ENCODE results near the gene FOXP1.
"Not testable (repeated sequence)": the region's sequence is repeated elsewhere in the genome, so short reads cannot be mapped to it uniquely, and the experiment has no call there.

Gene FOXP1

DNA sequence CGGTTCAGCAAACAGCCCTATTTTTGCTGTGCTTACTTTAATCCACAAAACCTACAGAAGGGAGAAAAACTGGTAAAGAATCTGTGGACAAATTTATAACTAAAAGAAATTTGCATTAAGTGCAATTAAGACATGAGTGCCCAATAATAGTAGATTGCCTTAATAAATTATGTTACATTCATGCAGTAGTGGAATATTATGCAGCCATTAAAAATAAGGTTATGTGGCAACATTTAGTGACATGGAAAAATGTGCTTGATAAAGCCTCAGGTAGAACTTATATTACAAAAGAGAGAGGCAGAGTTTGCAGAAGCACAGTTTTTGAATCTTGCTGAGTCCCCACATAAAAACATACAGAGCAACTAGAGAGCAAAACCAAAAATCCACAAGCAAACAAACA, 253.0 kb downstream of the FOXP1 start:
- DNase-seq (ENCODE audit: low read depth in 2 of 2), result no peak

DNA sequence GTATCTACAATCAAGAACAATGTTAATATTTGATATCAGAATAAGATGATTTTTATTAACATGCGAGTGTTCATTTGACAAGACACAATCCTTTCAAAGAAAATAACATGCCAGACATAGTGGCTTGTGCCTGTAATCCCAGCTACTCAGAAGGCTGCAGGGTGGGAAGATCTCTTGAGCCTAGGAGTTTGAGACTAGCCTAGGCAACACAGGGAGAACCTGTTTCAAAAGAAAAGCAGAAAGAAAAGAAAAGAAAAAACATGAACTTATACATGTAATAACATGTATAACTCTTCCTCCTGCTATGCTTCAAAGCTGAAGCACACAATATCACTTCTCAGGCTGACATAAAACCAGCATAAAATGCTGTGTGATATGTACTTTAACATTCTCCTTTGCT, 253.7 kb downstream of the FOXP1 start:
- no peak for DNase-seq (ENCODE audit: low read depth in 2 of 2)

GRCh38 chr3:71328926-71329325, 254.6 kb downstream of the FOXP1 start:
- DNase-seq (ENCODE audit: low read depth in 2 of 2), result no peak

DNA sequence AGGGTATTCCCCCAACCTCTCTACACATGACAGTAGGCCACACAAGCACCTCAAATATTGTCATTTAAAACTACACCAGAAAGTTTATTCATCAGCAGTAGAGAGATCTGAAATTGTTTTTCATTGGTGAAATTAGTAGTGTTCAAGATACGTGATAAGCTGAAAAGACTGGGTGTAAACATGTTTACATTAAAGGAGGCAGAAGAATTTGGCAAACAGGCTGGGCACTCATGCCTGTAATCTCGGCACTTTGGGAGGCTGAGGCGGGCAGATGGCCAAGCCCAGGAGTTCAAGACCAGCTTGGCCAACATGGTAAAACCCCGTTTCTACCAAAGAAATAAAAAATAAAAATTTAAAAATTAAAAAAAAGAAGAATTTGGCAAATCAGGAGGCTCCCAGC, 255.6 kb downstream of the FOXP1 start:
- DNase-seq (ENCODE audit: low read depth in 2 of 2), result no peak

GRCh38 chr3:71325715-71326114, 257.8 kb downstream of the FOXP1 start:
- no peak for DNase-seq (ENCODE audit: low read depth in 2 of 2)

DNA sequence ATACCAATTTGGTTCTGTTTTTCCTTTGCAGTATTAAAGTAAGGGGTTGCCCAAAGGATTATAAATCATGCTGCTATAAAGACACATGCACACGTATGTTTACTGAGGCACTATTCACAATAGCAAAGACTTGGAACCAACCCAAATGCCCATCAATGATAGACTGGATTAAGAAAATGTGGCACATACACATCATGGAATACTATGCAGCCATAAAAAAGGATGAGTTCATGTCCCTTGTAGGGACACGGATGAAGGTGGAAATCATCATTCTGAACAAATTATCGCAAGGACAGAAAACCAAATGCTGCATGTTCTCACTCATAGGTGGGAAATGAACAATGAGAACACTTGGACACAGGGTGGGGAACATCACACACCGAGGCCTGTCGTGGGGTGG, 259.3 kb downstream of the FOXP1 start:
- not testable (repeated sequence) for DNase-seq (ENCODE audit: low read depth in 2 of 2)

GRCh38 chr3:71323558-71323957, 260.0 kb downstream of the FOXP1 start:
- DNase-seq (ENCODE audit: low read depth in 2 of 2), result no peak

- DNase-seq (ENCODE audit: low read depth in 2 of 2), result no peak
Measured at GRCh38 chr3:71322154-71322553, 261.4 kb downstream of the FOXP1 start.

DNA sequence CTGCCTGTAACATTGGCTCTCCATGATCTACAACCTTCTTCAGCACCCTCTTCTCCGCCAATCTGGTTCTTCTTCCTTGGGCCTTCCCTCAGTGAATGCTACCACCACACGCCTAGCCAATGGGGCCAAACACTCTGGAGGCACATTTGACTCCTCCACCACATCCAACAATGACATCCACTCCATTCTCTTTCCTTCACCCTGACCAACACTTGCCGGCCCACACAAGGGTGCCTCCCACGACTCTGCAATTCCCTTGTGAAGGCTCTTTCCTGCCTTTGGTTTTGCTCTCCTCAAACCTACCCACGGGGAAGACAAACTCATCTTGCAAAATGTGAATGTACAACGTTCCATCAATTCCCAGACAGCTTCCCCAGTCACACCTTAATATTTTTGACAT, 263.8 kb downstream of the FOXP1 start:
- no peak for DNase-seq (ENCODE audit: low read depth in 2 of 2)

GRCh38 chr3:71318458-71318827, 265.1 kb downstream of the FOXP1 start:
- DNase-seq (ENCODE audit: low read depth in 2 of 2), result no peak

GRCh38 chr3:71317749-71318457, 265.6 kb downstream of the FOXP1 start:
- DNase-seq (ENCODE audit: low read depth in 2 of 2), result no peak

- no peak for DNase-seq (ENCODE audit: low read depth in 2 of 2)
Measured at GRCh38 chr3:71317140-71317539, 266.4 kb downstream of the FOXP1 start.

DNA sequence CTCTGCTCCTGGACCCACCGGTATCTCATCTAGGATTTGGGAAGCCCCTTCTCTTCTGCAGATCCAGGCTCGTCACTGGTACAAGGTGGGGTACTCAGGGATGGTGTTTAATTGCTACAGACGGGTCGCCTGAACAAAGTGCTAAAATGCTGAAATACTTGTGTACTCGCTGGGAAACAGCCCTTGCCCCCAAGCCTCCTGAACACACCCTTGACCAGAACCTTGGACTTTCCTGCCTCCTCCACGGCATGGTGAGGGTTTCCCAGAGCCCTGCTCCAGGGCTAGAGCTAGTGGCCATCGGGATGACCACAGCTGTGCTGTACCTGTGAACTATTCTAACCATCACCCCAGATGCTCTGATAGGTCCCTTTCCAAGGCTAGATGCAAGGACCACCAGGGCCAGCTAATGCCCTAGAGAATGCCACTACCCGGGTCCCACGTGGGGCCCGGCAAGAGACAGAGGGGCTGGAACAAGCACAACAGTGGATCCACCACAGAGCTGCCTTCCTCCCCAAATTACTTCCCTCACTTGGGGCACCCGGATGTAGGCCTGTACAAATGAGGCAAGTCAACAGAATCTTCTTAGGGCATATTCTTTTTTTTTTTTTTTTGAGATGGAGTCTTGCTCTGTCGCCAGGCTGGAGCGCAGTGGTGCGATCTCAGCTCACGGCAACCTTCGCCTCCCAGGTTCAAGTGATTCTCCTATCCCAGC, 267.3 kb downstream of the FOXP1 start:
- DNase-seq (ENCODE audit: low read depth in 2 of 2), result no peak

DNA sequence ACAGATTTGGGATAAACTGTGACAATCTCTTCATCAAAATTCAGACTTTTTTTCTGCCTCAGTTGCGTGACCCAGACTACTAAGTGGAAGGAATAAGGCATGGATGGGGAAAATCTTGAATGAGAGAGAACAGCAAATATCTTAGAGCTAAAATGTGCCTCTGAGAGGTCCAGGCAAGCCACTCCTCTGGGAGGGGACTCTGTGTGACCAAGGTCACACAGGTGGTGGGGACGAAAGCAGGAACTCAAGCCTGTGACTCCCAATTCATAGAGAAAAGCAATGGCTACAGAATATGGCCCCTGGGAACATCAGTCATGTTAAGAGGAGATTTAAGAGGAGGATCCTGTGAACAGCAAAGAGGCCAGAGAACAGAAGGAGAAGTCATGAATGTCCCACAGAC, 268.1 kb downstream of the FOXP1 start:
- DNase-seq (ENCODE audit: low read depth in 2 of 2), result no peak

GRCh38 chr3:71313844-71314243, 269.7 kb downstream of the FOXP1 start:
- no peak for DNase-seq (ENCODE audit: low read depth in 2 of 2)

DNA sequence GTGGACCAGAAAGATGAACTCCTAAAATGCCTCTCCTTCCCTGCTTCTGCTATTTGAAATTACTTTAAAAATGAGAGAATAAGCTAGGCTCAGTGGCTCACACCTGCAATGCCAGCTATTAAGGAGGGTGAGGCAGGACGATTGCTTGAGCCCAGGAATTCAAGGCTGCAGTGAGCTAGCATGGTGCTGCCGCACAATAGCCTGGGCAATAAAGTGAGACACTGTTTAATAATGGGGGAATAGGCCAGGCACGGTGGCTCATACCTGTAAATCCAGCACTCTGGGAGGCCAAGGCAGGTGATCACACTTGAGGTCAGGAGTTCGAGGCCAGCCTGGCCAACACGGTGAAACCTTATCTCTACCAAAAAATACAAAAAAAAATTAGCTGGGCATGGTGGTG, 271.1 kb downstream of the FOXP1 start:
- DNase-seq (ENCODE audit: low read depth in 2 of 2), result no peak

DNA sequence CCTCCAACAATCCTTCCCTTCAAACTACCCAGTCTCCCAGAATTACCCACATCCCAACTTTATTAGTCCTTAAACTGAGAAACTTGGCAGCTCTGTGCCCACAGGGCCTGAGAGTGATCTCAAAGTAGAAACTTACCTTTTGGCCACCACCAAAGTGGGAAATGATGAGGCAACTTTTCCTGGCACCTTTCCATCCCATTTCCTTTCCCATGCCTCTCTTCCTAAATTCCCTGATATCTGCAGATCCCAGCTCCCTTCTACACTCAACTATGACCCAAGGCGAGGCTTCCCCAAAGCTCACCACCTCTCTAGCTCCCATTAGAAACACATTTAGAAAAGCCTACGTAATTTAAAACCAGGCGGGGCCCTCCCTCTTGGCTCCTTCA, 271.9 kb downstream of the FOXP1 start:
- DNase-seq (ENCODE audit: low read depth in 2 of 2), result no peak

DNA sequence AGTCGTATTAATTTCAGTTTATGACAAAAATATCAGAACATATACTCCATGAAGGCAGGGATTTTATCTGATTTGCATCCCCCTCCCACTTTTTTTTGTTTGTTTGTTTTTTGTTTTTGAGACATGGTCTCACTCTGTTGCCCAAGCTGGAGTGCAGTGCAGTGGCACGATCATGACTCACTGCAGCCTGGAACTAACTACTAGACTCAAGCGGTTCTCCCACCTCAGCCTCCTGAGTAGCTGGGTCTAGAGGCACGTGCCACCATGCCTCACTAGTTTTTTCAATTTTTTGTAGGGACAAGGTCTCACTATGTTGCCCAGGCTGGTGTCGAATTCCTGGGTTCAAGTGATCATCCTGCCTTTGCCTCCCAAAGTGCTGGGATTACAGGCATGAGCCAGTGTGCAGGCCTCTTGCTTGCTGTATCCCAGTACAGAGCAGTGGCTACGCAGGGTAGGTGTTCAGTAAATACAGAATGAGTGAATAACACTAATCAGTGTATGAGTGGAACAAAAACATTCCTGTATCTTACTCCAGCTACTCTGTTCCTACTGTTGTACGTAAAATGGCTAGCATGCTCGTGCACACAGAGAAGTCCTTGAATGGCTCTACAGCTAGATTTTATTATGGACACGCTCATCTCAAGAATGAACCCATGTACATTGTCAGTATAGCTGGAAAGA, 272.4 kb downstream of the FOXP1 start:
- DNase-seq (ENCODE audit: low read depth in 2 of 2), result no peak

- DNase-seq (ENCODE audit: low read depth in 2 of 2), result no peak
Measured at GRCh38 chr3:71310359-71310979, 273.1 kb downstream of the FOXP1 start.

- no peak for DNase-seq (ENCODE audit: low read depth in 2 of 2)
Measured at GRCh38 chr3:71309886-71310285, 273.6 kb downstream of the FOXP1 start.

GRCh38 chr3:71309342-71309741, 274.2 kb downstream of the FOXP1 start:
- DNase-seq (ENCODE audit: low read depth in 2 of 2), result peak in 1 of 2 donors; percentile 41

GRCh38 chr3:71308836-71309235, 274.7 kb downstream of the FOXP1 start:
- DNase-seq (ENCODE audit: low read depth in 2 of 2), result no peak

Measured in stimulated activated CD4-positive, alpha-beta T cell treated with anti-CD3 and anti-CD28 coated beads, Interleukin-4, amount 100 ng/mL, for 48 hours (primary cell).